NCI-H2171 (cell line): ENCODE results near the gene FAM210A.
A peak's percentile ranks its signal among the peaks of the same experiment; 100 is the strongest.
"Not testable (repeated sequence)": the region's sequence is repeated elsewhere in the genome, so short reads cannot be mapped to it uniquely, and the experiment has no call there.

Experiments
- DNase-seq: peaks from one replicate; lab custom pipeline; 2025; lab: John Stamatoyannopoulos, UW

FAM210A gene

GRCh38 chr18:13703899-13704298, 22.5 kb downstream of the FAM210A start:
- DNase-seq, result no peak

GRCh38 chr18:13700153-13700552, 26.2 kb downstream of the FAM210A start:
- no peak for DNase-seq

GRCh38 chr18:13696961-13697360, 29.4 kb downstream of the FAM210A start:
- DNase-seq, result no peak

- DNase-seq, result not testable (repeated sequence)
These were observed 31.0 kb downstream of the FAM210A start for GRCh38 chr18:13695337-13695736.

DNA sequence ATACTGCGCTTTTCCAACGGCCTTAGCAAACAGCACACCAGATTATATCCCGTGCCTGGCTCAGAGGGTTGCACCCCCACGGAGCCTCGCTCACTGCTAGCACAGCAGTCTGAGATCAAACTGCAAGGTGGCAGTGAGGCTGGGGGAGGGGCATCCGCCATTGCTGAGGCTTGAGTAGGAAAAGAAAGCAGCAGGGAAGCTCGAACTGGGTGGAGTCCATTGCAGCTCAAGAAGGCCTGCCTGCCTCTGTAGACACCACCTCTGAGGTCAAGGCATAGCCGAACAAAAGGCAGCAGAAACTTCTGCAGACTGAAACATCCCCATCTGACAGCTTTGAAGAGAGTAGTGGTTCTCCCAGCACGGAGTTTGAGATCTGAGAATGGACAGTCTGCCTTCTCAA, 36.3 kb downstream of the FAM210A start:
- not testable (repeated sequence) for DNase-seq

DNA sequence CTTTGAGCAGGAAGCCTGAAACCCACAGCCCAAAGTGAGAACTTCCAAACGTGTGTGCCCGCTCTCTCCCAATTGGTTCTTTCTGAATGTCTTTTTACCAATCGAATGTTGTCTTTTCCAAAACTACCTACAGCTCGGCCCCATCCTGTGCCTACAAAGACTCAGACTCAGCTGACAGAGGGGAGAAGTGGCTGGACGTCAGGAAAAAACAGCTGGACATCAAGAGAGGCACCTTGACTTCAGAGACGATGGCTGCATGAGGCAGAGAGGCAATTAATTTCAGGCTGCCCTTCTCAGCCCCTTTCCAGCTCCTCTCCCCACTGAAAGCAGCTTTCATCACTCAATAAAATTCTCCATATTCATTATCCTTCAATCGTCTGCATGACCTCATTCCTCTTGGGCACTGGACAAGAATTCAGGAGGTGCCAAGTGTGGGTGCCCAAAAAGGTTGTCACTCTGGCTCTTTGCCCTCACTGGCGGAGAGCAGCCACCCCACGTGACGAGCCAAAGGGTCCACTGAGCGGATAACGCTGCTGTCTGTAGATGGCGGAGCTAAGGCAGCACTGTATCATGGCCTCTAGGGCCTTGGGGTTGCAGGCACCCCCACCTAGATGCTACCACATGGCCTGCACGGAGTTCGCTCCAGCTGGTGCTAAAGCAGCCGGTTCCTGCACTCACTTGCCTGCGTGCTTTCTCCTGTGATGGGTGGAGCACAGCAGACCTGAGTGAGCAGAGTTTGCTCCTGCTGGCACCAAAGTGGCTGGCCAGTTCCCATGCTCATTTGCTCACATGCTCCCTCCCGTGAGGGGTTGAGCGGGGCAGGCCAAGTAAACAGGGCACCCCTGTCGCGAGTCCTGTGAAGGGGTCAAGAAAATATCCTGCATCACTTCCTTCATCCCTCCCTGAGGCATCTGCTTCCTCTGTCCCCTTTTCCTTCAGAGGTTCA, 37.9 kb downstream of the FAM210A start:
- DNase-seq, result no peak

GRCh38 chr18:13684546-13684945, 41.8 kb downstream of the FAM210A start:
- DNase-seq, result no peak

DNA sequence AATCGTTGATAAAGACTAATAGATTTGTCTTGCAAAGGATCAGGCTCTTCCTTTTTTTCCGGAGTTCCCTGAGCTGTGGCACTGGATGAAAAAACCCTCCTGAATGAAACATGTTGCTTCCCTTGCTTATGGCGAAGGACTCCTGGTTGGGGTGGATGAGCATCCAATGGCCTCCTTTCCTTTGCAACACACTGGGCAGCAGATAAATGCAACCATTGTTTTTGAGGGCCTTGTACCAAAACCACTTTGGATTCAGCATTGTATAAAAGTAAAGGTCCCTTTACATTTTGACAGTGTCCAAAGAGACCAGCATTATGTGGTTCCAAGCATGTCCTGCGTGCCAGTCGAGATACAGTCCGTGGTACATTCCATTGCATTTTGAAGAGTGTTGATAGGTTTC, 44.7 kb downstream of the FAM210A start:
- DNase-seq, result no peak

GRCh38 chr18:13680612-13681011, 45.7 kb downstream of the FAM210A start:
- no peak for DNase-seq

DNA sequence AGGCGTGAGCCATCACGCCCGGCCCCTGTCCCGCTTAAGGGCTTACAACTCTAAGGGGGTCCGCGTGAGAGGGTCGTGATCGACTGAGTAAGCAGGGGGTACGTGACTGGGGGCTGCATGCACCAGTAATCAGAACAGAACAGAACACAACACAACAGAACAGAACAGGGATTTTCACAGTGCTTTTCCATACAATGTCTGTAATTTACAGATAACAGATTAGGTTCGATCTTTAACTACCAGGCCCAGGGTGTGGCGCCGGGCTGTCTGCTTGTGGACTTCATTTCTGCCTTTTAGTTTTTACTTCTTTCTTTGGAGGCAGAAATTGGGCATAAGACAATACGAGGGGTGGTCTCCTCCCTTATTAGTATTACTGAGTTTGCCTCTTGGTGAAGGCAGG, 49.0 kb downstream of the FAM210A start:
- DNase-seq, result not testable (repeated sequence)

DNA sequence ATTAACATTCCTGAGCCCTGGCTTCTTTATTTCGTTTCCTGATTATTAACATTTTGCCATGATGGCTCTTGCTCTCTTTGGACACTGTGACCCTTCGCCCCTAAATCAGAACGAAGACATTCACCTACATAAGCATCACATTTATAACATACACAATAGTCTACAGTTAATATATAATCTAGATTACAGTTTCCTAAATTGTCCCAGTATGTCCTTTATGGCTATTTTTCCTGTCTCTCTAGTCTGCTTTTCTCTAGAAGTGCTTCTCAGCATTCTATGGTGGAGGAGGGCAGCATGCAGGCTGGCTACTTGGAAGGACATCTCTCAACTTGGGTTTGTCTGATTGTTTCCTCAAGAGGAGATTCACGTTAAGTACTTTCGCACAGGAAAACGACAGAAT, 49.9 kb downstream of the FAM210A start:
- no peak for DNase-seq

- no peak for DNase-seq
These were observed 53.7 kb downstream of the FAM210A start for GRCh38 chr18:13672657-13673056.

GRCh38 chr18:13661779-13662256, 64.5 kb downstream of the FAM210A start:
- DNase-seq, result no peak

GRCh38 chr18:13661051-13661778, 65.1 kb downstream of the FAM210A start:
- no peak for DNase-seq

- DNase-seq, result no peak
These were observed 65.8 kb downstream of the FAM210A start for GRCh38 chr18:13660510-13660909.

DNA sequence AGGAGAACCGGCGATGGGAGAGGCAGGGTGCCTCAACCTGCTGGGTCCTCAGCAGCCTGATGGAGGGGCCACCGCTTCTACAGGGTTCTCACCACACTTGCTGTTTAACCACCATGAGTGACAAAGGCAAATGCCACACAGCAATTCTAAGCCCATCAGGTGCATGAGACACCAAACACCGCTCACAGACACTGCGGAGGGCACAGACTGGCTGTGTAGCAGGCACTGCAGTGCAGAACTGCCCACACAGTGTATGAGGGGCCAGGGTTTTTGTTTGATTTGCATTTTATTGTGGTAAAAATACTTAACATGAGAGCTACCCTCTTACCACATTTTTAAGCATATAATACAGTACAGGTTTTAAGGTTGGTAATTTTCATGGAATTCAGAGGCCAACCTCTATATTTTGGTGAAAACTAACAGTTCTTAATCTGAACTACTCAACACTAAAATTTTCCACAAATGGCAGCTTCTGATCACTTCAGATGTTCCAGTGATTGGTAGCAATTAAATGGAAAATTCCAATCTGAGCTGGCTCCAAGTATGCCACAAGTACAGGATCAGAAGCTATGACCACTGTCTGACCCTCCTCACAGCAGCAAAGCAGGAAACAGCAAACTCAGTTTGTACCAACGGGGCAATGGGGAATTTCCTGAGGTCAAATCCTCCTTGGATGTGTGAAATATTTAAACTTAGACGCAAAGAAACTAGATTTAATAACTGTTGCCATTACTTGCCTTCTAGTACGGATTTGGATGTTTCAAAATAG, 67.7 kb downstream of the FAM210A start:
- no peak for DNase-seq

- DNase-seq, result no peak
These were observed 68.4 kb downstream of the FAM210A start for GRCh38 chr18:13657974-13658373.

DNA sequence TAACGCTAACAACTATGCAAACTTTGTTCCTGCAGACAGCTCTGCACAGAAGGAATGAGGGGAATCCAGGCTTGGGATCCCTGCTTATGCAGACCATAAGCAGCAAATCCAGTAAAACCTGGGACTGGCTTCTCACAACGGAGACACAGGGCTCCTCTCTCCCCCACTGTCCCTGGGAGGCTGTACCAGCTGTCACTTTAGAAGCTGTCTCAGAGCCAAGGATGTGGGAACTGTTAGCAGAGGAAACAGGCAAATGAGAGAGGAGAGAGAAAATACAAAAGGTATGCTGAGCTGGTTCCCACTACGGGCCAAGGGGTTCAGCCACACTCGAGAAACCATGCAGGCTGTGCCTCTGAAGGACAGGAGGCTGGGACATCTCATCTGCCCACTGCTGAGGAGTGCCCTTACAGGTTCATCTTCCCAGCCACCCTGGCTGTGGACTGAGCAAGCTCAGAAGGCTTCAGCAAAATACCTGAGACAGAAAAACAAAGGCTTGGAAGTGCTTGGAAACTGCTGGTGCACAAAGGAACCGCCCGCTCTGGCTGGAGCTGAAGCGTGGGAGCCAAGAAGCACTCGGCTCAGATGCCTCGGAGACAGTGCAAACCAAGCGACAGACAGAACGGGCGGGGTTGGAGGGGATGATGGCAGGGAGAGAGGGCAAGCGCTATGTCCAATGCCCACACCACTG, 72.5 kb downstream of the FAM210A start:
- peak; percentile 59 for DNase-seq

DNA sequence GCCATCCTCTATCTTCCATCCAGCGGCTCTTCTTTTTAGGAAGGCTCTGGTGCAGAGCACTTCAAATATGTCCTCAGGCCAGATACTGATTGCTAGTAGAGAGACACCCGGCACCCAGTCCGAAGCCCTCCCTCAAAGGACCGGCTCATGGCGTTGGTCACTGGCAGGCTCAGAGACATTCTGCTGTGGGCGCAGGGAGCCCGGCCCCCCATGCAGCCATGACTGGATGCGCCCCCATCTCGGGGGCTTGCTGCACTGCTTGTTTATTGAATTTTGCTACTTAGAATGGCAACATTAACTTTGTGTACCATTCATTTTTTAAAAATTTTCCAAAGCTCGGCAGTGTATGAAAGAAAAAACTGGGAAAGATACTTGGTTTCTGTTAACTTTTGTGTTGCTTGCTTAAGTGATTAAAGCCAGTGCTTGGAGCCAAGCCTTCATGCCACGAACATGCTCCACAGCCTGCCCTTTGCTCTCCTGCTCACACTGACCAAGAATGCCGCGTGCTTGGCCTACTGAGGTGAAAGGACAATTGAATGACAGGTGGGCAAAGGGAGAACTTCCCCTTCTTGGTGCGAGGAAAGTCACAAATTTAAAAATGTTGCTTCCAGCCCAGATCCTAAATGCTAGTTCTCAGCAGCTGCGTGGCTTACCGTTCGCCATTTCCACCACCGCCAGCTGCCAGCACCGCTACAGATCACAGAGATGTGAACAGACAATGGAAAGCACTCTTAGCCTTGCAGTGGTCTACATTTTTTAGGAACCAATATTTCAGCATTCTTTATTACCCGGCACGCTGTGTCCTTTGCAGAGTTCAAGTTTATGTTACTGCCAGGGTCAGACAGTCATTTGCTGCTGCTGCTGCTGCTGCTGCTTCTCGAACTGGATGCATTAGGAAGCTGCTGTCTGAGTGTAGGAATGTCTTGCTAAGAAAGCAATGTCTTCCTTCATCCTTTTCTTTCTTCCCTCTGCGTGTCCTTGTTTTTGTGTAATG, 76.7 kb downstream of the FAM210A start:
- DNase-seq, result no peak

- no peak for DNase-seq
These were observed 78.6 kb downstream of the FAM210A start for GRCh38 chr18:13647761-13648160.
